ENCODE data around the gene SVBP.
"Not testable (repeated sequence)": the region's sequence is repeated elsewhere in the genome, so short reads cannot be mapped to it uniquely, and the experiment has no call there.

Gene SVBP

GRCh38 chr1:42817440-42817767, 207 bp upstream of the SVBP start:
- intact Hi-C loops (cut with DNase I), result loop anchor here (5.0 kb wide), 1 partner anchor 50 kb away; the partner anchor contains the start of genes C1orf50 and P3H1
- DNase-seq, result peak in 1 of 42 donors; percentile 94

GRCh38 chr1:42815941-42816584, 1.1 kb downstream of the SVBP start:
- intact Hi-C loops (cut with DNase I), result loop anchor here (5.0 kb wide), 1 partner anchor 49 kb away; the partner anchor contains the start of genes C1orf50 and P3H1
- DNase-seq, result peak in 10 of 42 donors; percentile 6 to 43 (median 14)

- not testable (repeated sequence) for DNase-seq
- intact Hi-C loops (cut with DNase I), result loop anchor here (5.0 kb wide), 1 partner anchor 48 kb away; the partner anchor contains the start of genes C1orf50 and P3H1
These were observed 2.4 kb downstream of the SVBP start for GRCh38 chr1:42814815-42815214.

GRCh38 chr1:42807056-42807668, 10.0 kb downstream of the SVBP start:
- DNase-seq, result no peak
- intact Hi-C loops (cut with DNase I), result no loop called here

DNA sequence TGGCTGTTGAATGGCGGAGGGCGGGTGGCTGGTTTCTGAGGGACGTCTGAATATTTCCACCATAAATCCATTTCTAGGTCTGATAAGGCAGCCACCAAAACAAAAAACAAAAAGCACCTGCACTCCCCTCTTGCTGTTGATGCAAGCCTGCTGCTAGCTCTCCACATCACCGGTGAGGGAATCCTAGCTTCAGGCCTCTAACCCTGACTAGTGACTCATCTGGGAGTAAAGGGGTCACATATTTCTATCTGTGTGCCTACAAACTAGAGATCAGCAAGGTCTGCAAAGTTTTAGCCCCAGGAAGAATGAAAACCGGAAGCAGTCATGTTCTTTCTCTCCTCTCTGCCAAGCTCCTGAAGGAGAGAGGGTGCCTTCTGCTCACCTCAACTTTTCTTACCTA, 10.6 kb downstream of the SVBP start:
- no peak for DNase-seq
- intact Hi-C loops (cut with DNase I), result no loop called here

- intact Hi-C loops (cut with DNase I), result no loop called here
- DNase-seq, result no peak
These were observed 11.0 kb downstream of the SVBP start for GRCh38 chr1:42806171-42806570.

GRCh38 chr1:42801832-42802473, 15.2 kb downstream of the SVBP start:
- intact Hi-C loops (cut with DNase I), result no loop called here
- DNase-seq, result no peak

- intact Hi-C loops (cut with DNase I), result no loop called here
- DNase-seq, result peak in 2 of 42 donors; percentile 25 to 42
These were observed 19.2 kb downstream of the SVBP start for GRCh38 chr1:42797979-42798378.

DNA sequence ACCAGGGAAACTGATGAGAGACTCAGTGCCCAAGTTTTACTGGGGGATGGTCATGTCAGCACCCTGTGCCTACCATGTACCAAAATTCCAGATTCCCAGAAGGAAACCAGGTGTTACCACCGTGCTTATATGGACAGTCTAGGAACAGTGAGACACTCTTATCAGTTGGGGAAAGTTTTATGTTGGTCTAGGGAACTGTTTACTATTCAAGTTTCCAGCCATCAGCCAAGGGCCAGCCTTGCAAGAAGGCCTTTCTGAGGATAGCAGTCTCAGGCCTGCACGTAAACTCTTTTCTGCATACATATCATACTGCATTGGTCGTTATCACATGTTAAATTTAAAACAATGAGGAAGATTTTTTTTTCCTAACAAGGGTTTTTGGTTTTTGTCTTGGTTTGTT, 19.8 kb downstream of the SVBP start:
- no peak for DNase-seq
- intact Hi-C loops (cut with DNase I), result no loop called here

DNA sequence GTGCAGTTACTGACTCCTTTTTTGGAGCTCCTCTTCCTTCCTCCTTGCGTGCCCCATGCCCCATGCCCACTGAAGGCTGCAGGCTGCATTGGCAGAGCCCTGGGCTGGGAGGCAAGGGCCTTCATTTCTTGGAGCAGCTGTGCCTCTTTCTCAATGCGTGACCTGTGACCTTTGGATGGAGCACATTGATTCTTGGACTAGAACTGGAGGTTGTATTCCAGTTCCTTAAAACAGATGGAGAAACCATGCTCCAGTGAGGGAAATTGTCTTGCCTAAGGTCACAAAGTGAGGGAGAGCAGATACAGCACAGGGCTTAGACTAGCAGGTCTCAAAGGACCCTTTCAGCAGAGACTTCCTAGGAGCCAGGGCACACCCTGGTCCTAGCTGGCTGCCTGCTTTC, 23.4 kb downstream of the SVBP start:
- intact Hi-C loops (cut with DNase I), result no loop called here
- DNase-seq, result no peak

DNA sequence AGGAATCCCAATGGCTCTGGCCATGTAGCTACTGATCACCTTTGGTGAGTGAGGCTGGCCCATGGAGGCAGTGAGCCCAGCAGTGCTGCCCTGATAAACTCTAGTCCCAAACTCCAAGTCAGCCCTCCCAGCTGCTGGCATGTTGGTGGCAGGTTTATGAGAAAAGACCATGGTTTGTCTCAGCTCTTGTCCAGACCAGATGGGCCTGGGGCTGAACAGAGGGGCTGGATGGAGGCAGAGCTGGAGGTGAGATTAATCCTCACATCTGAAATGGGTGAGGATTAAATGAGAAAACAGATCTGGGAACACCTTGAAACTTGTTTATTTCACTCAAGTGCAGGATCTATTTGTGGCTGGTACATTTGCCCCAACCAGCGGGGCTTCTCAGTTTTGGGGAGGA, 29.2 kb downstream of the SVBP start:
- no peak for DNase-seq
- intact Hi-C loops (cut with DNase I), result no loop called here

DNA sequence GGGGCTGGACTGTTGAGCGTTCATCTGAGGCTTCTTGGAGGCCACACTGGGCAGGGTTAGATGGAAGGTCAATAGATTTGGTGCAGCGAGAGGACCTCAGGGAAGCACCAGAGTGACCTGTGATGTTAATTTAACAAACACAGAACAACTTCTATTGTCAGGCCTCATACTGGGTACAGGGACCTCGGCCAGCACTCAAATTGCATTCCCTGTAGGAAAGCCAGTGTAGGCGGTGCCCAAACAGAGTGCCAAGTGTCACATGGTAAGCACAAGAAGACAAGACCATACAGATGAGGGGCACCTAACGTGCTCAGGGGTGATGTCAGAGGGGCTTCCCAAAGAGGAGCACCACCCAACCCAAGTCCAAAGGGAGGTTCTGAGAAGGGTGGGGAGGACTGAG, 31.1 kb downstream of the SVBP start:
- intact Hi-C loops (cut with DNase I), result no loop called here

GRCh38 chr1:42784946-42785693, 32.1 kb downstream of the SVBP start, which contains the start of gene TMEM269:
Gene TMEM269 (plus strand): TSS chr1:42784991. CDS start chr1:42789894, 4,903 bp downstream.
- DNase-seq, result peak in 37 of 42 donors; percentile 15 to 70 (median 40)
- intact Hi-C loops (cut with DNase I), result no loop called here

More for the DNA sequence above, 31.1 kb downstream of the SVBP start:
- DNase-seq, result no peak

DNA sequence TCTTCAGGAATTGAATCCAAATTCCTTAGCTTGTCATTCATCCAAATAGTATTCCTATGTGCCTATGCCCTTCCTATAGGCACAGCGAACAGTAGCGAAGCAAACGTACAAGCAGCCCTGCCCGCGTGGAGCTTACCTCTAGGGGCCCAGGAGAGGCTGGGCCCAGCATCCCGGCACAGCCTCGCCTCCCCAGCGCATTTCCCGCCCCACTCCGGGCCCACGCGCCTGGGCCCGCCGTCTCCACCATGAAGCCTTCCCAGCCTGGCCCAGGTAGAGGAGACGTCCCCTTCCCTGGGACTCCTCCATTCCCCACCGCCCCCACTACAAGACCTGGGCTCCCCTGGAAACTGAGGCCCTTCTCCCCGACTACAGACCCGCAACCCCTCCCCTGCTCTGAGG, 32.7 kb downstream of the SVBP start:
- intact Hi-C loops (cut with DNase I), result no loop called here
- DNase-seq, result no peak

DNA sequence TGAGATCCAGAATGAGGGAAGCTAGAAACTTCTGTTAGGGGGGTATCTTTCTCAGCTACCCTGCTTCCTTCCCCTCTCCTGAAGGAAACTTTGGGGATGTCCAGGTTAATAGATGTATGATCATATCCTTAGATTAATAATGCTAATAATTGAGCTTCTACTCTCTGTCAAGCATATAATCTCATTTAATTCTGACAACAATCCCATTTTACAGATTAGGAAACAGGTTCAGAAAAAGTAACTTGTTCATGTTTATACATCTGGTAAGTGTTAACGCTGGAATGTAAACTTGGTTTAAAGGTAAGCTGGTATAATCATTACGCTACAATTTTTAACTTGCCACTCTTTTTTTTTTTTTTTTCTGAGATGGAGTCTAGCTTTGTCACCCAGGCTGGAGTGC, 34.1 kb downstream of the SVBP start:
- intact Hi-C loops (cut with DNase I), result no loop called here
- no peak for DNase-seq

GRCh38 chr1:42780176-42780575, 37.0 kb downstream of the SVBP start:
- intact Hi-C loops (cut with DNase I), result no loop called here

DNA sequence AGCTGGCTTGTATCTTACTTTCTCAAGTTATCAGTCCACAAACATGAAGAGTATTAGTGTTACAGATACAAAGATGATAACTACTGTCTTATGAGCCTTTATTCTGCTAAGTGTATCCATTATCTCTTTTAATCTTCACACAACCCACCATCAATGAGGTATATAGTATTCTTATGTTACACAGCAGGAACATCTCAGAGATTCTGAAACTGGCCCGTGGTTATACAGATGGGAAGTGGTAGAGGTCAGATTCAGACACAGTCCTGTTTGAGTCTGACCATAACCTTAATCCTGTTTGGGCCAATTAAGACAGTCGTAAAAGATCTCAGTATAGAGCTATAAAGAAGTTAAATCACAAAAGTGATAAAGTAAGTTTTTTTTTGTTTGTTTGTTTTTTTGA, 37.5 kb downstream of the SVBP start:
- no peak for DNase-seq
- intact Hi-C loops (cut with DNase I), result loop anchor here (5.0 to 10.0 kb wide), 2 partner anchors 145 to 293 kb away; no protein-coding TSS in a partner anchor

More at GRCh38 chr1:42780176-42780575, 37.0 kb downstream of the SVBP start:
- DNase-seq, result no peak

DNA sequence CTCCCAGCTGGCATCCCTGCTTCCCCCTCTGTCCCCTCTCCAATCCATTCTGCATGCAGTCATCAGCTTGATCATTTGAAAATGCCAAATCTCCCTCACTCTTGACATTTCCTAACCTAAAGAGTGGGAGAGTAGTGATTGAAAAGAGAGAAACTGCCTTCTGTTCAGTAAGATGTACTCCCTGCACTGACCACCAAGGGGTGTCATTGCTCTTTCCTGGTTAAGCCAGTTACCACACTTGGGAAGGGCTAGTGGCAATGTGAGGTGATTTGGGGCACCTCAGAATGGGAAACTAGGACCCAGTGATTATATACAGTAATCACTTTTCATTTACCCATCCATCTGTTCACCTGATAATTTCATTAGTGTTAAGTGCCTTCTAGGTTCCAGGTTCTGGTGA, 39.3 kb downstream of the SVBP start:
- DNase-seq, result peak in 32 of 42 donors; percentile 13 to 77 (median 48)

DNA sequence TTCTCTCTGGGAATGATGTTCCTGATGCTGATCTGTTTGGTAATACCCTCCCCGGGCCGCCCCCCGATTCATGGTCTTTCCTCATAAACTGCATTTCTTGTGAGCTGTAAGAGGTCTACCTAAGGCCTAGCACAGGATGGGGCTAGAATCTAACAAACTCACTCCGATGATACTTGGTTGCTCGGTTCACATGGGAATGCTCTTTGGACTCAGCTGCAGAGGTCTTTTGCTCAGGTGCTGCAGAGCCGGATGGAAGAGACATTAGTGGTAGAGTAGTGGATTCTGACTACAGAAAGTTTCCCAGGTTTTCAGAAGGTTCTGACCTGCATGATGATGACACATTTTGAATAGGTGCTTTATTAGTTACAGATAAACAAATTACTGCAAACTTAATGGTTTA, 40.7 kb downstream of the SVBP start:
- DNase-seq, result no peak
- intact Hi-C loops (cut with DNase I), result loop anchor here (5.0 to 10.0 kb wide), 2 partner anchors 148 to 296 kb away; no protein-coding TSS in a partner anchor

More for the DNA sequence above, 39.3 kb downstream of the SVBP start:
- intact Hi-C loops (cut with DNase I), result loop anchor here (5.0 to 10.0 kb wide), 2 partner anchors 147 to 294 kb away; no protein-coding TSS in a partner anchor
